ENCODE data around the gene CSMD2. TPM values are rescaled to one million over a fixed set of nuclear protein-coding genes. Genes with fewer than 3 reads are reported as not detected.

Gene CSMD2
- total RNA-seq, 4 donors from 2014 or later = 0.60 to 2.5 (median 1.2) TPM

DNA sequence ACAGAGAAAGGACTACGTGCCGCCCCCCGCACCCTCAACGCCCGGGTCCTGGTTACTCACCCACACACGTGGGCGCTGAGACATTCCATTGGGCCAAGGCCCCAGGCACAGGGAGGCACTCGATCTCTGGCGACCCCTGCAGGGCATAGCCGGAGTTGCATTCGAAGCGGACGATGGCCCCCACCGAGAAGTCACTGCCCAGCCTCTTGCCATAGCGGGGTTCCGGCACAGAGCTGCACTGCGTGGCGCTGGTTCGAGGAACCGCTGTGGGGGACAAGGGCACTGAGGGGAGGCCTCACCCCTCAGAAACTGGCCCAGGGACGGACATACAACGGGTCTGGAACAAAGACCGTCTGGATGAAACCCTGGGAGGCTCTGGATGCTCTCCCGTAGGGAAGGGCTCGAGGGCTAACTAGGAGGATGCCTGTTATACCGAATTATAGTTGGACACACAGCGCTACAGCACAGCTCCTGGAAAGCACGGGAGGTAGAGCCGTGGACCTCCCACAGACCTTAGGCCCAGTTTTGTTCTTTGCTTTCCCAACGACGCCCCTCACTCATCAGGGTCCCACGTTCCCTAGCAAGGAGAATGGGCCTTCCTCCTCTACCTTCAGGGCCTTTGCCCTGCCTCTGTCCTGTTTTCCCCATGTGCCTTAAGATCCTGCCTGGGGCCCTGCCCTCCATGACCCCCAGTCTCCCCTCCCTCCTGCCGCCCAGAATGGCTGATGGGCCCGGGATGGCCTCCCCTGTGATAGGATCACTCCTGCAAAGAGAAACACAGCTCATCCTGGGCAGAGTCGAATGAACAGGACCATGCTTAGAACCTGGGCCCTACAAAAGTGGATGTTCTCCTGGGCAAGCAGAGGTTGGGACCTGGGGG, 539.8 kb downstream of the CSMD2 start:
- no peak for DNase-seq (ENCODE audit: low spot score in 2 of 2)
- H3K9me3 ChIP-seq = no peaks in the 10 kb centered on the region
- H3K4me3 ChIP-seq = no peak overlapping the region
- H3K27me3 ChIP-seq = peaks cover 0 to 11% of the 10 kb centered on the region in 2 donors
- H3K27ac ChIP-seq = no peak overlapping the region
- TF ChIP-seq, protein P1, sequence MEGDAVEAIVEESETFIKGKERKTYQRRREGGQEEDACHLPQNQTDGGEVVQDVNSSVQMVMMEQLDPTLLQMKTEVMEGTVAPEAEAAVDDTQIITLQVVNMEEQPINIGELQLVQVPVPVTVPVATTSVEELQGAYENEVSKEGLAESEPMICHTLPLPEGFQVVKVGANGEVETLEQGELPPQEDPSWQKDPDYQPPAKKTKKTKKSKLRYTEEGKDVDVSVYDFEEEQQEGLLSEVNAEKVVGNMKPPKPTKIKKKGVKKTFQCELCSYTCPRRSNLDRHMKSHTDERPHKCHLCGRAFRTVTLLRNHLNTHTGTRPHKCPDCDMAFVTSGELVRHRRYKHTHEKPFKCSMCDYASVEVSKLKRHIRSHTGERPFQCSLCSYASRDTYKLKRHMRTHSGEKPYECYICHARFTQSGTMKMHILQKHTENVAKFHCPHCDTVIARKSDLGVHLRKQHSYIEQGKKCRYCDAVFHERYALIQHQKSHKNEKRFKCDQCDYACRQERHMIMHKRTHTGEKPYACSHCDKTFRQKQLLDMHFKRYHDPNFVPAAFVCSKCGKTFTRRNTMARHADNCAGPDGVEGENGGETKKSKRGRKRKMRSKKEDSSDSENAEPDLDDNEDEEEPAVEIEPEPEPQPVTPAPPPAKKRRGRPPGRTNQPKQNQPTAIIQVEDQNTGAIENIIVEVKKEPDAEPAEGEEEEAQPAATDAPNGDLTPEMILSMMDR (IDR thresholded peaks at IDR 0.05) = peak in 1 of 5 experiments; percentile 12
- no peak for TF ChIP-seq POLR2A (IDR thresholded peaks at IDR 0.05)
- H3K4me1 ChIP-seq = no peaks in the 10 kb centered on the region
- H3K36me3 ChIP-seq = no peaks in the 10 kb centered on the region
- WGBS, 2 donors = 90 to 91% methylated on average over 31 to 35 of the region's 35 CpGs

DNA sequence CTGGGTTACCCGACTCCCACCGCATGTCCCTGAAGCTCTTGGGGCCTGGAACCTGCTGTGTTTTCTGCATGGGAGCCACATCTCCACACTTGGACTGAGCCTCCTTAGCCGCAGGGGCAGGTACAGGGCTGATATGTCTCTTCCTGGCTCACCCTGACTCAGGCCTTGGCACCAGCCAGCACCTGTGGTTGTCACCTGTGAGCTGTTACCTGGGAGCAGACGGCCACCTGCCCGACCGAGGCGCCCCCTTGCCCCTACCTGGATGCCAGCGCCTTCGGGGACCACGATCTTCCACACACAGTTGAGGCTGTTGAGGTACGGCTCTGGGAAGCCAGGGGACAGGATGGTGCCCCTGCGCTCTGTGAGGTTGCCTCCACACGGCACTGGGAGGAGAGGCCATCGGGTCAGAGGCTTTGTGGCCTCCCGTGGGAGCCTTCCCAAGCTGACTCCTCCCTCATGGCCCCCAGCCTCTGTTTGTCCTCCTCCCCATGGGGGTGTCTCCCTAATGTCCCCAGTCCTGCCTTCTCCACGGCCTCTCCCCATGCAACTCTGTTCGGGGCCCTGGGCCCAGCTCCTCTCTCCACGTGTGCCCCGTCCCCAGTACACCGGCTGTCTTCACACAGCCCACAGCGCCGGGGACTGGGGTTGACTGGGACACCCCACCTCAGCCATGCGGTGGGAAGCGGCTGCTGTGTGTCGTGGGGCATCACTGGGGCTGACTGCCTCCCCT, 540.6 kb downstream of the CSMD2 start:
- no peak overlapping the region for H3K27ac ChIP-seq
- no peak overlapping the region for H3K4me3 ChIP-seq
- no peaks in the 10 kb centered on the region for H3K36me3 ChIP-seq
- 88 to 94% methylated on average over 17 to 24 of the region's 25 CpGs for WGBS, 2 donors
- peaks cover 0 to 11% of the 10 kb centered on the region in 2 donors for H3K27me3 ChIP-seq
- DNase-seq (ENCODE audit: low spot score in 2 of 2) = no peak
- H3K9me3 ChIP-seq = no peaks in the 10 kb centered on the region
- TF ChIP-seq, protein P1 (IDR thresholded peaks at IDR 0.05) = no peak
- no peak for TF ChIP-seq EP300 (IDR thresholded peaks at IDR 0.05)
- TF ChIP-seq POLR2A (IDR thresholded peaks at IDR 0.05) = no peak
- H3K4me1 ChIP-seq = no peaks in the 10 kb centered on the region

DNA sequence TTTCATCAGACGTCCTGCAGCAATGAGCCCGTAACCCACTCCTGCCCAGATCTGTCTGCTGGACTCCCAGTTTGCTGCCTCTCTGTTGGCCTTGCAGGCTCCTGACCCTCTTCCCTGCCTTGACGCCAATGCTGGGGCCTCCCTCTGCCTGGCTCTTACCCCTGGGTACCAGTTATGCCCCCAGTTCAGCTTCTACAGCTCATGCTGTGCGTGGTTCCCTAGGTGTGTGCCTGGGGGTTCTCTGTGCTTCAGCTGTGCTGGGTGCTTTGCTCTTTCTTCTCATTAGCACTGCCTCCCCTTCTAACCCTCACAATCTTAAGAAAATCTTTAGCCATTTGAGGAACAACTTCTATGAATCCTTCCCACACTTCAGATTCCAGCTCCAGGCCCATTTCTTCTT, 541.2 kb downstream of the CSMD2 start:
- H3K36me3 ChIP-seq = no peaks in the 10 kb centered on the region
- no peak for DNase-seq (ENCODE audit: low spot score in 2 of 2)
- H3K27ac ChIP-seq = no peak overlapping the region
- TF ChIP-seq, protein P1 (IDR thresholded peaks at IDR 0.05) = no peak
- TF ChIP-seq EP300 (IDR thresholded peaks at IDR 0.05) (no peak), POLR2A (IDR thresholded peaks at IDR 0.05) (no peak)
- H3K27me3 ChIP-seq = peaks cover 0 to 11% of the 10 kb centered on the region in 2 donors
- no peaks in the 10 kb centered on the region for H3K9me3 ChIP-seq
- 74 to 81% methylated on average over 4 of the region's 4 CpGs for WGBS, 2 donors
- H3K4me3 ChIP-seq = no peak overlapping the region
- H3K4me1 ChIP-seq = no peaks in the 10 kb centered on the region

DNA sequence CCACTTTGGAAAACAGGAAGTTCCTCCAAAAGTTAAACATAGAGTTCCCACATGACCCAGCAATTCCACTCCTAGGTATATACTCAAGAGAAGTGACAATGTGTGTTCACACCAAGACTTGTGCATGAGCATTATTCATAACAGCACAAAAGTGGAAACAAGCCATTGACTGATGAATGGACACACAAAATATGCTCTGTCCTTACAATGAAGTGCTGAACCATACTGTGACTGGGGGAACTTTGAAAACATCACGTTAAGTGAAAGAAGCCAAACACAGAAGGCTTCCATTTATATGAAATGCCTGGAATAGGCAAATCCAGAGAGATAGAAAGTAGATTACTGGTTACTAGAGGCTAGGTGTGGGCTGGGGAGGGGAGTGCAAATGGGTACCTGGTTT, 542.3 kb downstream of the CSMD2 start:
- no peak overlapping the region for H3K27ac ChIP-seq
- TF ChIP-seq, protein P1 (IDR thresholded peaks at IDR 0.05) = no peak
- no peak for TF ChIP-seq POLR2A (IDR thresholded peaks at IDR 0.05)
- no peak for TF ChIP-seq EP300 (IDR thresholded peaks at IDR 0.05)
- no peaks in the 10 kb centered on the region for H3K4me1 ChIP-seq
- WGBS, 2 donors = 75 to 80% methylated on average over 1 of the region's 1 CpG
- no peaks in the 10 kb centered on the region for H3K9me3 ChIP-seq
- H3K27me3 ChIP-seq = peaks cover 0 to 11% of the 10 kb centered on the region in 2 donors
- no peak for DNase-seq (ENCODE audit: low spot score in 2 of 2)
- no peak overlapping the region for H3K4me3 ChIP-seq
- no peaks in the 10 kb centered on the region for H3K36me3 ChIP-seq

DNA sequence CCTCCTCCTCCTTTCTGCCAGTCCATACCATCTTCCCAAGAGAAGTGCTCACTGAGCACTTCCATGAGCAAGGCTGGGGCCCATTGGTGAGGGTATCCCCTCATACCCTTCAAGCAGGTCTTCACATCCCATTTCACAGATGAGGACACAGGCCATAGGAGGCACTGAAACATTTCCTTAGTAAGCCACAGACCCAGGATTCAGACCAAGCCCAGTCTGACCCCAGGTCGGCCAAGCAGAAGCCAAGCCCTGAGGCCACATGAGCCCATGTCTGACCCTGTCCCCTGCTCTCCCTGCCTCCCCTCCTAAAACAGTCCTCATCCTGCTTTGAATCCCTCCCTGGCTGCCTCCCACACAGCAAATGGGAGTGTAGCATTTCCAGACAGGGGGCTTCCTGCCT, 546.4 kb downstream of the CSMD2 start:
- H3K27me3 ChIP-seq = no peaks in the 10 kb centered on the region
- H3K9me3 ChIP-seq = no peaks in the 10 kb centered on the region
- H3K4me3 ChIP-seq = no peak overlapping the region
- H3K27ac ChIP-seq = no peak overlapping the region
- H3K4me1 ChIP-seq = no peaks in the 10 kb centered on the region
- TF ChIP-seq, protein P1 (IDR thresholded peaks at IDR 0.05) = no peak
- no peak for TF ChIP-seq EP300 (IDR thresholded peaks at IDR 0.05)
- TF ChIP-seq POLR2A (IDR thresholded peaks at IDR 0.05) = no peak
- no peak for DNase-seq (ENCODE audit: low spot score in 2 of 2)
- 50 to 60% methylated on average over 1 of the region's 1 CpG for WGBS, 2 donors
- no peaks in the 10 kb centered on the region for H3K36me3 ChIP-seq
